ENCODE data around the gene LIPN. TPM values are rescaled to one million over a fixed set of nuclear protein-coding genes. Genes with fewer than 3 reads are reported as not detected.
A peak's percentile ranks its signal among the peaks of the same experiment; 100 is the strongest.

LIPN gene
- total RNA-seq, 1 experiment from 2014 or later, result not detected

GRCh38 chr10:88783724-88784123, 23.9 kb downstream of the LIPN start:
- peak; percentile 27 for DNase-seq (ENCODE audit: low read depth)

GRCh38 chr10:88786032-88786770, 26.4 kb downstream of the LIPN start:
- no peak for DNase-seq (ENCODE audit: low read depth)

- no peak for DNase-seq (ENCODE audit: low read depth)
Observed at GRCh38 chr10:88787463-88787862, 27.6 kb downstream of the LIPN start.

DNA sequence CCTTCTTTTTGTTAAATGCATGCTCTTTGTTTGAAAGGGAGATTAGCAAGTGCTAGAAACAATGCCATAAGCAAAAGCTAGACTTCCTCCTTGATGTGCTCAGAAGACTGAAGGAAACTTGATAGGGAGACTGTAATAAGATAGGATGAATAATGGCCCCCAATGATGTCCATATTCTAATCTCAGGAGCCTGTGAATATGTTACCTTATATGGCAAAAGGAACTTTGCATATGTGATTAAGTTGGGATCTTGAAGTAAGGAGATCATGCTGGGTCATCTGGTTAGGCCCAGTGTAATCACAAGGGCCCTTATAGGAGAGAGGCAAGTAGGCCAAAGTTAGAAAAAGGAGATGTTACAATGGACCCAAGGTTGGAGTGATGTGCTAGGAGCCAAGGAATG, 29.1 kb downstream of the LIPN start:
- no peak for DNase-seq (ENCODE audit: low read depth)

DNA sequence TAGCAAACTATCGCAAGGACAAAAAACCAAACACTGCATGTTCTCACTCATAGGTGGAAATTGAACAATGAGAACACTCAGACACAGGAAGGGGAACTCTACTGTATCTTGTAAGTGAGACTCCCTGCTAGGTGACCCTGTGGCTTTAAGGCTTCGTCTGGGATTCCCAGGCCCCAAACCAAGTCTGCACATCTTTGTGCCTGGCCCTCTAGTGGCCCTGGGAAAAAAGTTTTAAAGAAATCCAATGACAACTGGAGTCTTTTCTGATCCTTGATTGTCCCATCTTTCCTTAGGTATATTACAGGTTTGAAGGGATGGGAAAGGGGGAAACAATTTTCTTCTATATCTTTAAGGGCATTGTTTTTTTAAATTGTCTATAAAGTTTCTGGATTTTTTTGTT, 32.1 kb downstream of the LIPN start:
- DNase-seq (ENCODE audit: low read depth), result peak; percentile 30

DNA sequence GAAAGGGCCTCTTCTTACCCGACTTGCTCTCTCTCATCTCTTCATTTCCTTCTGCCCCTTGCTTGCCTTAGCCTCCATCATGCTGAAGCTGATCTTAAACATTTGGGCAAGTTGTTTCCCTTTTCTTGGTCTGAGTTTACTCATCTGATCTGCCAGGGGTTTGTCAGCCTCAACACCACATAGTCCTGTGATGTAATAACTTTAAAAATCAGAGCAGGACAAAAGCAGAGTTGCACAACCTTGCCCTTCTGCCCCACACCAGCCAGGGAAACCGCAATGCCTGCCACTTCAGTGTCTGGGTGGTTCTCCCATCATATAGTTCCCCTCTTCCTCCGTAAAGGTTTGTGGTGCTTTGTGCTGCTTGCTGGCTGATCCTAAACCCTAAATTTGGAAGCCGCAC, 32.8 kb downstream of the LIPN start:
- peak; percentile 29 for DNase-seq (ENCODE audit: low read depth)

- DNase-seq (ENCODE audit: low read depth), result peak; percentile 16
Observed at GRCh38 chr10:88793712-88794299, 34.0 kb downstream of the LIPN start.

DNA sequence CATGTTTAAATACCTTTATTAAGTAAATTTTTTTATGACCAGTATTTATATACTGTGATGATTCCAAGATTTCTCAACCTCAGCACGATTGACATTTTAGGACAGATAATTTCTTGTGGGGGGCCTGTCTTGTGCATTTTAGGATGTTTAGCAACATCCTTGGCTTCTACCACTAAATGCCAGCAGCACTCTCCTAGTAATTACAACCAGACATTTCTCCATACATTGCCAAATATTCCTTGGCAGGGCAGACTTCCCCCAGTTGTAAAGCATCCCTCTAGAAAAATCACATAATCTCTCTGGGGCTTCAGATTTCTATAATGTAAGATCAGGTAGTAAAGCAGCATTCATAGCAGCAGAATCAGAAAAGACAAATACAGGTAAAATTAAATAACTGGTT, 34.9 kb downstream of the LIPN start:
- DNase-seq (ENCODE audit: low read depth), result no peak

DNA sequence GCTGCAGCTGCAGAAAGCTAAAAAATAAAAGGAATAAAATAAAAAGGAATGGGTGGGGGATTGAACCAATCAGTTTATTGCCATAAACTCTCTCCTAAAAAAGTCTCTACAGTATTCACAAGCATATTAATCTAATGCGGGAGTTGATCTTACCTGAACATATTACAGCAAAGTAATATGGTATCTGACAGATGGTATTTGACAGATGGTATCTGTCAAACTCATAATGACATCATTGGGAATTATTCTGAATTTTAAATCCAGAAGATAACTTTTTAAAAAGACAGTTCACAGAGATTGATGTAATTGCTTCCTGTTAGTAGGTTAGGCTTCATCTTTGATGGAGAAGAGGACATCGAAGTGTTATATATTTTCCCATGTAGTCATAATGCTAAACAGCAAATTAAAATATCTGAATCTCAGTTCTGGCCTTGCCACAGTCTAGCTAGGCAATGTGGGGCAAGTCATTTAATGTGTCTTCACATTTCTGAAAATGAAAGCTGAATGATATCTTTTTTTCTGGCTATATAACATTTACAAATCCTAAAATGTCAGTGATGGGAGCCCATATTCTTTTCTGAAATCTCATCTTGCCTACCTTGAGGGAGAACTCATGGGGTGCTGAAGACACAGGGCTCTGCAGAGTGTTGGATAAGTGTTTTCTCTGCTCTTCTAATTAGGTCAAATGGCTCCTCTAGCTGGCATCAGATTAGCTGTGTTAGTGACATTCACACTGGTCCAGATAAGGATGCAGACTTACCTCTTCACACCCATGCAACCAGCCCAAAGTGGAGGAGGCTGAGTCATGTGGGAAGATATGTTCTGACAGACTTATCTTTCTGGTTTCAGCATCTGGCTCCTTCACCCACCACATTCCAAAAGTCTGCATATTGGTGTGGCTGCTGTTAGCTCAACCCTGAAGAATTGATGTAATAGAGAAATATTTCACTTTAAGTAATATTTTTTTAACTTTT, 40.6 kb downstream of the LIPN start:
- peak; percentile 28 for DNase-seq (ENCODE audit: low read depth)

DNA sequence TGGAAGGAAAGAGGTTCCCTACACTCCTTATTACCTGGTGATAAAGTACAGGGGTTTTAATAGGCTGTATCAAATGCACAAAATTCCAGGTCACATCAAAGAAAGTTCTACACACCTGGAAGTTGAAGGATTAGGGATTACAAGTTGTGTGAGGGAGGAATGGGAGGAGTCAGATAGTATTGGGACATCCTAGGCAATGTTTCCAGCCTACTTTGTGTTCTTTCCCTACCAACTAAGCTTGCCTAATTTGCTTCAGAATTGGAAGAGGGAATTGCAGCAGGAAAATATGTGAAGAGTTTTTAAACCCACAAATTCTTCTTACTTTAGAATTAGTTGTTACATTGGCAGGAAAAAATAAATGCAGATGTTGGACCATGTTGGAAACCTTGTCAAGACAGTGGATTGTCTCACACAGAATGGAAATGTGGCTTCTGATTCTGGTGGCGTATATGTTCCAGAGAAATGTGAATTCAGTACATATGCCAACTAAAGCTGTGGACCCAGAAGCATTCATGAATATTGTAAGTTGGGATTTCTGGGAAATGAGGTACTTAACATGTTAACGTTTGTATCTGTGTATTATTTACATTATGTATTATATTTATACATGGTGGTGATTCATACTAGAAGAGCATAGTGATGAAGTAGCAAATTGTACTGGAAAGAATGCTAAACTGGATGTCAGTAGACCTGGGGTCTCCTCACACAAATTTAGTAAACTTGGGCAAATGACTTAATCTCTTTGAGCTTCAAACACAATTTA, 42.9 kb downstream of the LIPN start, which contains the start of gene LIPM:
Gene LIPM (plus strand): TSS at position 208 of the 763 bp plus-strand sequence. CDS start 167 bp downstream, at position 375.
- no peak for DNase-seq (ENCODE audit: low read depth)

DNA sequence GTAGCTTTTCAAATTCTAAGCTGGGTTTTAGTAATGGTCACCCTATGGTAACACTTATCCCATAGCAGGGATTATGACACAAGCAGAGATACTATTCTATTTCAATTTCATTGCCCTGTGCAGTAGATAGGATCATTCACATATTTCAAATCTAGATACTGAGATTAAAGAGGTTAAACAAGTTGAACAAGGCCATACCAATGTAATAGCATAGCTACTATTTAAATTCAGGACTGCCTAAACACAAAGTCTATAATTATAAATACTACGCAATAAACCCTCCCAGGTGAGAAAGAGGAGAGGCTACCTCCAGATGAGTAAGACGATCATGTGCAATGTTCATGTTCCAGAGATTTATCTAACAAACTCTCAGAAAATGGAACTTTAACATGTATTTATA, 43.8 kb downstream of the LIPN start:
- no peak for DNase-seq (ENCODE audit: low read depth)

GRCh38 chr10:88804083-88804812, 44.4 kb downstream of the LIPN start:
- DNase-seq (ENCODE audit: low read depth), result no peak

- DNase-seq (ENCODE audit: low read depth), result no peak
Observed at GRCh38 chr10:88805361-88805760, 45.5 kb downstream of the LIPN start.

- no peak for DNase-seq (ENCODE audit: low read depth)
Observed at GRCh38 chr10:88805924-88806323, 46.1 kb downstream of the LIPN start.

- no peak for DNase-seq (ENCODE audit: low read depth)
Observed at GRCh38 chr10:88809621-88810020, 49.8 kb downstream of the LIPN start.

GRCh38 chr10:88810196-88810961, 50.6 kb downstream of the LIPN start:
- DNase-seq (ENCODE audit: low read depth), result peak; percentile 52

DNA sequence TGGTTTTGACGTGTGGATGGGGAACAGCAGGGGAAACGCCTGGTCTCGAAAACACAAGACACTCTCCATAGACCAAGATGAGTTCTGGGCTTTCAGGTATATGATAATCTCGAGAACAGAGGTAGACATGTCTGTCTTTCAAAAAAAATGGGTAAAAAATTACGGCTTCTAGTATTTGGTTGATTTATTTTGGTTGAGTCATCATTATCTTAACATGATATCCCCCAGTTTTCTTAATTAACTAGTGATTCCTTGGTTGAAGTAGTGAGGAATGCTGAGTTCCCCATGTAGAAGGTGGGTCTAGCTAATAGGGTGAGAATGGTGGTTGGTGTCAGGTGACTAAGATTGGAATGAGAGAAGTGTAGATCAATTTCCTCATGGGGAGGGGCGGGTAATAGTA, 53.4 kb downstream of the LIPN start:
- DNase-seq (ENCODE audit: low read depth), result no peak

DNA sequence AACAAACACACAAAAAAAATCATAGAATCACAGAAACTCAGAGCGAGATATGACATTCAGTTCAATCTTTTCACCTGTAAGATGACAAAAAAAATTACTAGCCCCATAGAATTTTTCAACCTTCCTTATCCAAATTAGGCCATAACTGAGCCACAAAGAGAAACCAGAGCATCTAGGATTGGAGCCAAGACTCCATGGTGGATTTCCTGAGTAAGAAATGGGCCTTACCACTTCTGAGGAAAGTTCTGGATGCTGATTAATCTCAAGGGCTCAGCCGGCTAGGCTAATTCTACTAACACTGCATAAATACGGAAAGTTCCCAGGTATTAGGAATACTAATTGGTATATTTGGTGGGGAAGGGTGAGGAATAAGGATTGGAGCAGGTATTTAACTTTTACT, 59.5 kb downstream of the LIPN start:
- no peak for DNase-seq (ENCODE audit: low read depth)

GRCh38 chr10:88820748-88821401, 61.1 kb downstream of the LIPN start:
- DNase-seq (ENCODE audit: low read depth), result no peak

DNA sequence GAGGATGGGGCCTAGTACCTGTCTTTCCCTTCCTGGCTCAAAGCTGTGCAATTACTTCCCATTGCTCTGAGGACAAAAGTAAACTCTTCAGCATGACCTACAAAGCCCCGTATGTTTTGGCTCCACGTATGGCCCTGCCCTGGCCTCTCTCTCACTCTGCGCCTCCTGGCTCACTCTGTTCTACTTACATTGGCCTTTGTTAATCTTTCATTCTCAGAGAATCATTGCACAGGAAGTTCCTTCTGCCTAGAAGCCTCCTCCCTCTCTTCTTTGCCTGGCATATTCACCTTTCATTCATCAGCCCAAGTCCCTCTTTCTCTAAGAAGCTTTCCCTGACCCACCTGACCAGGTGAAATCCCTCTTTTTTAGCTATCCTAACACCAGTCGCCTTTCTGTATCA, 66.6 kb downstream of the LIPN start:
- no peak for DNase-seq (ENCODE audit: low read depth)

All from Daoy (cell line).